Fibroblast of villous mesenchyme (primary cell): ENCODE data around the gene FOXE3. TPM values are rescaled to one million over a fixed set of nuclear protein-coding genes. Genes with fewer than 3 reads are reported as not detected.

Experiments
- DNase-seq: peaks from one replicate; pipeline ENCODE4 v3.0.0-alpha.2; 2010; ENCODE audit warnings: low read depth
- H3K4me3 ChIP-seq: 2 replicates; pipeline ENCODE4 v1.5.1; 2011; ENCODE audit warnings: low read depth, mild to moderate bottlenecking, low read length
- CTCF ChIP-seq: IDR thresholded peaks from 2 replicates; pipeline ENCODE4 v1.5.1; 2012; ENCODE audit warnings: low read depth, mild to moderate bottlenecking, low read length; ENCODE audit not compliant: insufficient read depth
- total RNA-seq: library from RNA; depleted of rRNA; stranded (reverse); fragments of >200 nt; gene quantifications from 2 replicates; pipeline ENCODE4 v1.2.3, GENCODE V29; 2012

The FOXE3 gene
- total RNA-seq, 1 donor = not detected

GRCh38 chr1:47410068-47410455, 6.0 kb upstream of the FOXE3 start:
- no peak for TF ChIP-seq CTCF
- H3K4me3 ChIP-seq = no peak overlapping the region

GRCh38 chr1:47411436-47411835, 4.6 kb upstream of the FOXE3 start:
- no peak for DNase-seq
- TF ChIP-seq CTCF = no peak
- no peak overlapping the region for H3K4me3 ChIP-seq

More at GRCh38 chr1:47410068-47410455, 6.0 kb upstream of the FOXE3 start:
- DNase-seq = no peak

- DNase-seq = no peak
- no peak for TF ChIP-seq CTCF
- H3K4me3 ChIP-seq = no peak overlapping the region
Measured at GRCh38 chr1:47412437-47412836, 3.6 kb upstream of the FOXE3 start.

GRCh38 chr1:47416319-47417169, 459 bp downstream of the FOXE3 start:
- DNase-seq = no peak
- peak overlapping the region; percentile 15 for H3K4me3 ChIP-seq
- no peak for TF ChIP-seq CTCF

GRCh38 chr1:47417170-47418044, 1.3 kb downstream of the FOXE3 start:
- no peak for DNase-seq
- no peak for TF ChIP-seq CTCF
- no peak overlapping the region for H3K4me3 ChIP-seq

GRCh38 chr1:47418122-47418521, 2.0 kb downstream of the FOXE3 start:
- DNase-seq = no peak
- no peak overlapping the region for H3K4me3 ChIP-seq
- no peak for TF ChIP-seq CTCF
